HG03175 (cell line): ENCODE results near the gene RTL10.

Experiments
- ATAC-seq: cut with Tn5 transposase; IDR thresholded peaks from one replicate; pipeline ENCODE4 v1.9.1; 2021; ENCODE audit warnings: mild to moderate bottlenecking, moderate library complexity; ENCODE audit not compliant: unreplicated experiment

Gene RTL10

DNA sequence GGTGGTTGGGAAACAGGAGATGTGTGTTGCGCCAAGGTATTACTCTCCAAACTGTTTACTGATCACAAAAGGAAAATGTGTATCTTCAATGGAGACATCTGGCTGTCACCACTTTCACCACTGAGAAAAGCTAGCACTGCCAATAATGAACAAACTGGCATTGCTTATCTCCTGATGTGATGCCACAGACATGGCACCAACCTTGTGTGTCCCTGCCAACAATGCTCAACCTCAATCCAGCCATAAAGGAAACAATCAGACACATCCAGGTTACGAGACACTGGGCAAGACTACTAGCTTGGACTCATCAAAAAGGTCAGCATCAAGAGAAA is 28.1 kb downstream of the RTL10 start:
- no peak for ATAC-seq

DNA sequence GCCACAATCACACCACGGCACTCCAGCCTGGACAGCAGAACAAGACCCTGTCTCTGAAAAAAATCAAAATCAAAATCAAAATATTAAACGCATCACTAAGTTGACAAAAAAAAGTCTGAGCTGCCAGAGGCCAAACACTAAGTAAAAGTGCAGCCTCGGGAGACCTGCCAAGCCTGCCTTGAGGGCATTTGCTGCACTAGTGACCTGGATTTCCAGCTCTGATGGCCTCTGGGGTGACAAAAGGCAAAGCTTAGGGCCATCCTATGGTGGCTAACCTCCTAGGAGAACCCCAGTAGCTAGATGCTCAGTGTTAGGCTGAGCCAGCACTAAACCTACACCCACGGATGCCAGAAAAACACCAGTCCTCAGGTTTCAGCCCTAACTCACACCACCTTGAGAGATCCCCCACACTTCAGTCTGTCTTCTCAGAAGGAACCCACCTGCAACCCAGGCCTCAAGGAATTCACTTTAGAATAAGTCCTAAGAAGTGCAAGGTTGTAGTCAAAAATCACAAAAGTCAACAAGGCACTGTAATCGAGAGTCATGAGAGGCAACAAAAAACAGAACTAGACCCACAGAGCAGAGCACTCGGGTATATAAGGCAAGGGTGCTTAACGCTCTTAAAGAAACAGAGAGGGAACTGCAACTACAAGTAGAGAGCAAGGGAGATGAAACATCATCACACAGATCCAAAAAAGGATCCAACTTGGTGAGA is 28.6 kb downstream of the RTL10 start:
- ATAC-seq: no peak

DNA sequence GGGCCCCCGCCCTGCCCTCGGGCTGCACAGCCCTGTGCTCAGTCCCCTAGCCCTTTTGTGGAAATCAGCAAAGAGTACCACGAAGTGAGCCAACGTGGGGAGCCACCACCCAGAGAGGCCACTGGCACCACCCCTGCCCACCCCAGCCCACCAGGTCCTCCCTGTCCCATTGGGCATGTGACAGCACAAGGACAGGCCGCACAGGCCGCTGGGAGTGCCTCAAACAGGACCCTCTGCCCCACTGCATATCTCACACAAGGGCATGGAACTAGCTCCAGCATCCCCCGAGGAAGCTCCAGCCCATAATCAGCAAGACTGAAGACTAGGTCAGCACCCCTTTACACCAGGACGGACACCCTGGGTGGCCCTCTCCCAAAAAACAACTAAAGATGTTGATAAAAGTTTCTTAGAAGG is 29.7 kb downstream of the RTL10 start:
- no peak for ATAC-seq

DNA sequence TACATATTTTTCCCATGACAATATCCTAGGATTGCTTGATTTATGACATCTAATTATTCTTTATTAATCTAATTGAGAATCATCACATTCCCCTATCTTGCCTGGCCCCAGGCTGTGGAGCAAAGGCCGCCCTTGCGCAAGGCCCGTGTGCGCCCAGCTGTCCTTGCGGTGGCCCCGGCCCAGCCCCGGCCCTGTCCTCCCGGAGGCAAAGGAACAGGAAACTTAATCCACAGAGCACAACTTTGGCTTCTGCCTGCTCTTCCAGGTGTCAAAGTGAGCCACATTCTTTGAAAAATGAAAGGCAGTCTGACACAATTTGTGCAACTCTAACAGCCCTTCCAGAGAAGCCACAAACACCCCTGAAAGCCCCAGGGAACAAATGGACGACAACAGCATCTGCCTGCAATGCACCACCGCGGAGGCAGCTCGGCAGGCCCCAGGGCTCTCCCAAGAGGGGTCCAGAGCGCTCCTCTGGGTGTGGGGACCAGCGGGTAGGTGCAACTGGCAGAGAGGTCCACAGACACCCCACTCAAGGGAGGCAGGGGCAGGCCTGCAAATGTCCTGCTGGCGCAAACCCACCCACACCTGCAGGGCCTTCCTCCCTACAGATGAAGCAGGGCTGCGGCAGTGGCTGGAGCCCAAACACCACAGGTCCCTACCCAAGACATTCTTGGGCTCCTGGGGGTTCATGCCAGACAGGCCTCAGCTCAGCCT is 30.3 kb downstream of the RTL10 start:
- no peak for ATAC-seq

DNA sequence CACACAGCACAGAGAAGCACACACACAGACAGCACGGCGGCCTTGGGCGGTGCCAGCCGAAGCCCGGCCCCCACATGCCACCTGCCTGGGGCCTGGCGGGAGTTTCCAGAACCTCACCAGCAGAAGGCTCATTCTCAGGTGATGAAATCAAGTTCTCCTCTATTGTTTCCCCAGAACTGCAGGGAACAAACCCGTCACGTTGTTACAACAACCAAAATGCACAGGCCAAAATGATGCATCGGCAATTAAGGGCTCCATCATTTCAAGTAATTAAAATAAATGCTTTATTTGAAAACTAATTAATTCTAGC is 30.8 kb downstream of the RTL10 start:
- no peak for ATAC-seq

DNA sequence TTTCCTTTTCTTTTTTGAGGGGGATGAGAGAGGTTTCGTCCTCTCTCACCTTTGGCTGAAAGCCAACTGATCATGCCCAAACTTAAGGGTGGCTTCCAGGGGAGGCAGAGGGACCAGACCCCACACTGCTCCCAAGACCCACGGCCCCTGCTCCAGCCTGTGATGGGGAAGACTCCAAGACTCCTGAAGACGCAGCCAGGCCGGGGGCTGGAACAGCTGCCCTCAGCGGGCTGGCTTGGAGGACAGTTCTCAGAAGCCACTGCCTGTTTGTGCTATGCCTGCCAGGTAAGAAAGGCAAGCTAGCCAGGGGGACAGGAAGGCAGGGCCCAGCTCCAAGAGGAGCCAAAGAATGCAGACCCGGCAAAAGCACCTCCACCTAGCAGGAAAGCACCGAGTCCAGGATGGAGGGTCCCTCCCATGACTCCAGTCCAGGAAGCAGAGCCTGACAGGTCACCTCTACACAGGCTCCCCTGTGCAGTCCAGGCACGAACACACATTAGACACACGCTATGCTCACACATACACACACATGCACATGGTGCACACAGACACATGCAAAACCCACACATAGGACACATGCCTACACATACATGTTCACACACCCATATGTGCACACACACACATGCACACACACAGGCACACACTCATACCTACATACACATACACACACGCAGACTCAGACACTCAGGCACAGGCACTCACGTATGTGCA is 31.3 kb downstream of the RTL10 start:
- ATAC-seq: no peak

DNA sequence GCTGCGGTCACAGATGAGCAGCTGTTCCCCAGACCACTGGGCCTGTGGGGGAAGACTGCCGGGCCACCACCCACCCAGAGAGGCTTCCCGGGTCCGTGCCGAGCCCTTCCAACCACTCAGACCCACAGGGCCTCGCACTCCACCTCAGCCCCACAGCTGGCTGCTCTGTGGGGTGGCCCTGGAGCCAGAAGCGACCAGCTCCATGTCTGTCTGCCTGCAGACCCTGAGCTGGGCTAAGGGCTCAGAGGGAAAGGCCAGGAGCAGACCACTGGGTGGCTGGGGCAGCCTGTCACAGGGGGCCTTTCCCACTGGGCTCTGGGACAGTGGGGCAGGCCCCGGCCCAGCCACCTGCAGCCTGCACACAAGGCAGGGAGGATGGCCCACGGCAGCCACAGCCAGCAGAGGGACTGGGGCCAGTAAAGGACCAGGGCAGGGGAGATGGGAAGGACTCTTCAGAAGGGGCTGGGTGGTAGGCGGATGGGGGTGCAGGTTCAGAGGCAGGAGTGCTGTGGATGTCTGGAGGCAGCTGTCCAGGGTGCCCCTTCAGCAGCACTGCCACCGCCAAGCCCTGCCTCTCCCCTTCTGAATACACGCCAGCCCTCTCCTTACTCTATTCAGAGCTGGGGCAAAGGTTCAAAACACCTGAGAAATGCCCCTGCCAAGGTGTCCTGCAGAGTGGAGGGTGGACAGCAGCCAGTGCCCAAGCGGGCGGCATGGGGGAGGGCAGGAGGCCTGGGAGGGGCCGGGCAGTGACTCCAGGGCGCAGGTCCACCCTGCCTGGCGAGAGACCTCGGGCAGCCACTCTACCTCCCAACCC is 32.2 kb downstream of the RTL10 start:
- no peak for ATAC-seq

DNA sequence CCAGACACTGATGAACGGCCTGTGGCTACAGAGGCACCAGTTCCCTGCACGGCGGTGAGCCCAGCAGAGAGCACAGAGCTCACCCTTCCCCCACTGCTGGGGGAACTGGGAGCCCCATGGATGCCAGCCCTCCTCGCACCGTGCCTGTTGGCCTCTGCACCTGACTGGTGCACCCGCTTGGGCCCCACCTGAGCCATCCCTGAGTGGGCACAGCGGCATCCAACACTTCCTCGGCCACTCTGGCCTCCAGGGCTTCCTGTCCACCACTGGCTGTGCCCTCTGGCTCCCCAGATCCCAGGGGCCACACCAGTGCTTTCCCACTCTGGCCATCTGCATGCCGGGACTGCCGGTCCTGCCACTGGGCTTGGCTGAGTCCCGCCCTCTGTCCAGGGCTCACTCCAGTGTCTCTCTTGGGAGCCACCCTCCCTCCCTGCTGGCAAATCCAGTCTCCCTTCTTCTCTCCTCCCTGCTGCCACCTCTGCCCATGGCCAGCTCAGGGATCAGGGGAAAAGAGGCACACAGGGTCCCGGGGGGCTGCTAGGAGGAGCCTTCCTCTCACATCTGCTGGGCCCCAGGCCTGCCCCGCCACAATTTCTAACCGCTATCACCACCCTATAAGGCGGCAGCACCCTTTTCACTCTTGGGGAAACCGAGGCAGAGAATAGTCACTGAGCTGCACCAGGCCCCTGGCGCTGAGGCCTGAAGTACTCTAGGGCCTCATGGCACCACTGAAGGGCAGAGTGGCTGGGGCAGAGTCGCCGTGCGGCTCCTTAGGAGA is 33.0 kb downstream of the RTL10 start:
- no peak for ATAC-seq

DNA sequence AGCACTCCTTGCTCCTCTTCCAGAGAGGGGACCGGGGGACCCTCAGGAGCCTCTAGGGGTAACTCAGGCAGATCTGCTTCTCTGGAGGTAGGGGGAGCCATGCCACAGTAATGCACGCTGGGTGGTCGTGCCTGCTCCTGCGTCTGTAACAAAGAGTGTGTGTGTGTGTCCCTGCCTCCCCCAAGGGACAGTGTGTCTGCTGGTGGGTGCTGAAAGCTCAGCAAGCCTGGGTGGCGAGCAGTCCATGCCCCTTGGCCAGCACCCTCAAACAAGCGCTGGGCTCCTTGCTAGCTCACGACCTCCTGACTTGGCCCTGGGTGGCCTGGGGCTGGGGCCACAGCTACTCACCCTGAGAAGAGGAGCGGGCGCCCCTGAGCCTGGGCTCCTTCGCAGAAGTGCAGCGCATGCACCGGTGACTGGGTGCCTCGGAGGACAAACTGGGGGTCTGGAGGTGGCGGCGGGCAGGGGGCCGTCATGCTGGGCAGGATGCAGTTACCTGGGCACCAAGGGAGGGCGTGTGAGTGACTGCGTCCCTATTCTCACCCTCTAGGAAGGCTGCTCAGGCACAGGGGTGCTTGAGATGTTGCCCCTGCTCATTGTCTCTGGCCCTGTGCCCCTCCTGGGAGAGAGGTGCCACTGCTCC is 33.7 kb downstream of the RTL10 start:
- no peak for ATAC-seq

DNA sequence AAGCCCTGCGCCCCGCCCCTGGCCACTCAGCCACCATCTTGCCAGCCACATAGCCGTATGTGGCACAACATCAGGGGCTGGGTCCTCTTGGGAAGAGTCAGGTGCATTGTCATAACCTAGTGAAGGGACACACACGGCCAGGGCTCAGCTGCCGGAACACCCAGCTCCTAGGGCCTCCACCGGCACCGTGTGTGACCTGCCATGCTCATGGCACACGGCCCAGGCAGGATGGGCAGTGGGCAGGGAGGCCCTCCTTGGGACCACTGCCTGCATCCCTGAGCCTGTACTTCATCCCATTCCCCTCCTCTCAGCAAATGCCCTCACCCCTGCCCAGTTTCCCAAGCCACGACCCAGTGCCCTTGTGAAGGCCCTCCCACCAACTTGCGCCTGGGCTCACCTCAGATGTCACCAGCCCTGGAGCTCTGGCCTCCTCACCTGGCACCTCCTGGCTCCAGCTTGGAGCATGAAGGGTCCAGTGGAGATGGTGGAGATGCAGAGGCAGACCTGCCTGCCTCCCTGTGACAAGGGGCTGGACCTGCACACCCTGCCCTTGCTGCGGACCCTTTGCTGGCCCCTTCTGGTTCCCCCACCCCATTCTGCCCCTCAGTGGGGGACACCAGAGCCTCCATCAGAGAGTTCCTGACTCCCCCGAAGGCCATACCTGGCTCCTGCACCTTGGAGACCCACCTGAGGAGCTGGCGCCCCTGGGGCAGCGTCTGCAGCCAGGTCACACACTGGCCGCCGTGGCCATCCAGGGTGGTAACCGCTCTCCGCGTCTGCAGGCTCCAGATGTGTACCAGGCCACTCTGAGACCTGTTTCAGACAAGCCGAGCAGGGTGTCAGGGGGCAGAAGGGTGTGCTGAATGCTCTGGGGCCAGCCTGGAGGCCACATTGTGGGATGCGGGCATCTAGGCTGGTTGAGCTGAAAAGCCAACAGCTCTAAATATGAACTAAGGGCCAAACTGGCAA is 34.5 kb downstream of the RTL10 start:
- ATAC-seq: no peak

DNA sequence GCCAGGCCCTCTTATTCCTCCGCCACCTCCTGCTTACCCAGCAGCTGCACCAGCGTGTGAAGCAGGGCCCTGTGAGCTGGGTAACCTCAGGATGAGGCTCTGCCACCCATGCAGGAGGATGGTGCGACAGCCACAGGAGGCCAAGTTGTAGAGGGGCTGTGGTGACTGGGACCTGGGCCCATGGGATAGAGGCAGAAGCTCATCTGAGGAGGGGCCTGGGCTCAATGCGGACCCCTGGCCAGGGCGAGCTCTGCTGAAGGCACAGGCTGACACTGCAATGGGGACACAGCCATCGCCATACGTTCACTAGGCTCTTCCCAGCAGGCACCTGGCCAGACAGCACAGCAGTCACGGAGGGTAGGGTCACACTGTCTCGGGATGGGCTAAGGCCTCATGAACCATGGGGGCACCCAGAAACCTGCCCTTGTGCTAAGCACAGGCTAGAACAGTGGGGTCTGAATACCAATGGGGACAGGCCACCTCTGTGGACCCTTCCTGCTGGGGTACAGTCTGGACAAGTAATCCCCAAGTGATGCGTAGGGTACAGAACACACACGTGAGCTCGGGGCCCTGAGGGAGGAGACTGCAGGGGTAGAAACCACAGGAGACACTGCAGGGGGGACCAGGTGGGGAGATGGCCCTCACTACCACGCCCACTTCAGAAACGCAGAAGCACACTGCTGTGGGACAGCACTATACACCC is 35.3 kb downstream of the RTL10 start:
- no peak for ATAC-seq

DNA sequence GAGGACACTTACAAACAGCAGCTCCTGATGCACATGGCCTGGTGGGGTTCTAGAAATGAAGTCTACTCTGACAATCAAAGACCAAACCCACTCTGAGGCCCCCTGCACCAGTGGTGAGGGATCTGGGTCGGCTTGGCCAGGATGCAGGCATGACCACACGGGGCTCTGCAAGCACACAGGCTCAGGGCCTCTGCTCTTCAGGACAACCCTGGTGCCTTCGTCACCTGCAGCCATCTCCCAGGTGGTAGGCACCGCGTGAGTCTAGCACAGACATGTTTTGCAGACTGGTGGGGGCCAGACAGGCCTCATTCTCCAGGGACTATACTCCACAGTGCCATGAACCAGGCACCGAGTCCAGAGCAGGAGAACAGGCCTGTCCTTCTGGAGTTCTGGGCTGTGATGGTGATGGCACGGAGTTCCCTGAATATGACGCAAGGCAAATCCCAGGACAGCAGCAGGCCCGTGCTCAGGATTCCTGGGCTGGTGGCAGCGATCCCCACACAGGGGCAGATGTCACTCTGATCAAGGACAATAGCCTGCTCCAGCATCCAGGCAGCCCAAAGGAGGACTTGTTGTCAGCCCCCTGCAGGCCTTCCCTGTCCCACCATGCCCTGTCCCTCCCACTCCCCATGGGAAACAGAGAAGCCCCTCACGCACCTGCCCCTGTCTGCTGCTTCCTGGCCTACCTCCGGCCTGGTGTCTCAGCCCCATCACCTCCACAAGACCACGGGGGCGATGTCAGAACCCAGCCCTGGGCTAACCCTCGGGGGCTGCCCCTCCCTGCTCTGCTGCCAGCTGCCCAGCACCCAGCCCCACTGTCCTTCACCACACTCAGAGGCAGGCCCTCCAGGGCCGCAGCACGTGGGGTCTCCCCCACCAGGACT is 36.1 kb downstream of the RTL10 start:
- no peak for ATAC-seq

DNA sequence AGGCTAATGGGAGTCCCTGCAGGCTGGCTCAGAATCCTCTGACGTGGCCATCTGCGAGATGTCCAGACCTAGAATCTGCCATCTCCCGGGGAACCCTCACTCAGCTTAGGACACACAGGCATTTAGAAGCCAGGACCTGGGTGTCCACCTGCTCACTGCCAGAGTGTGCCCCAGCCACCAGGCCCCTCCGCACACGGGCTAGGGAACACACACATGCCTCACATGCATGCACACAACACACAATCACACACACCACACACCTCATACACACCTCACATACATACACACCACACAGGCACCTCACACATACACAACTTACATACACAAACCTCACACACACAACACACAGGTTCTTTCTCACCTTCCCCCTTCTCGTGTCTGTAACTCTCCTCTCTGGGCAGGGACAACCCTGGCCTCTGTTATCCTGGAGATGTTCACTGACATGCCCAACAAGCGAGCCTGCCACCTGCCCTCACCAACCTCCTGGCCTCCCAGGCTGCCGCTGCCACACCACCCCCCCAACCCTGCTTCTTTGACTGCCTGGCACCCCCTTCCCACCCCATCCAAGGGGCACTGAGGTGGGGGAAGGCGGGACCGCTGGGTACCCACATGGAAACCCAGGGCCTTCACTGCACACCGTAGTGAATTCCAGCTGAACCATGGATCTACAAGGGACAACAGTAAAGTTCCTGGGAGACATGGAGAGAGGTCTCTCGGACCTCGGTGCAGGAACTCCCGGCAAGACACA is 38.1 kb downstream of the RTL10 start:
- ATAC-seq: no peak

DNA sequence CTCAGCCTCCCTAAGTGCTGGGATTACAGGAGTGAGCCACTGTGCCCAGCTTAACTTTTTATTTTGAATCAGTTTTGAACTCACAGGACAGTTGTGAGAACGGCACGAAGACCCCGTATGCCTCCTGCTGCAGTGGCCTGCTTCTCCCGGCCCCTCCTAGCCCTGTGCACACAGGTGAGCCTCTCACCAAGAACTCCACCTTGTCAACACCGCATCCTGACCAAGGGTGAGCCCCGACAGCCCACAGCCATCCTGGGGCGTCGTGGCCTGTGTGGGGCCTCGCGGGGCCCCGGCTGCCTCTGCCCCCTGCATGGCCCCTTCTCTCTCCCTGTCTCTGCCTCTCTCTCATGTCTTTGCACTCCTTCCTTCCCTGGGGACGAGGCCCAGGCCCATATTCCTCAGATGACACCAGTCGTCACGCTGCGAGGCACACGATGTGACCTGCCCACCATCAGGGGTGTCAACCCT is 38.8 kb downstream of the RTL10 start:
- no peak for ATAC-seq

DNA sequence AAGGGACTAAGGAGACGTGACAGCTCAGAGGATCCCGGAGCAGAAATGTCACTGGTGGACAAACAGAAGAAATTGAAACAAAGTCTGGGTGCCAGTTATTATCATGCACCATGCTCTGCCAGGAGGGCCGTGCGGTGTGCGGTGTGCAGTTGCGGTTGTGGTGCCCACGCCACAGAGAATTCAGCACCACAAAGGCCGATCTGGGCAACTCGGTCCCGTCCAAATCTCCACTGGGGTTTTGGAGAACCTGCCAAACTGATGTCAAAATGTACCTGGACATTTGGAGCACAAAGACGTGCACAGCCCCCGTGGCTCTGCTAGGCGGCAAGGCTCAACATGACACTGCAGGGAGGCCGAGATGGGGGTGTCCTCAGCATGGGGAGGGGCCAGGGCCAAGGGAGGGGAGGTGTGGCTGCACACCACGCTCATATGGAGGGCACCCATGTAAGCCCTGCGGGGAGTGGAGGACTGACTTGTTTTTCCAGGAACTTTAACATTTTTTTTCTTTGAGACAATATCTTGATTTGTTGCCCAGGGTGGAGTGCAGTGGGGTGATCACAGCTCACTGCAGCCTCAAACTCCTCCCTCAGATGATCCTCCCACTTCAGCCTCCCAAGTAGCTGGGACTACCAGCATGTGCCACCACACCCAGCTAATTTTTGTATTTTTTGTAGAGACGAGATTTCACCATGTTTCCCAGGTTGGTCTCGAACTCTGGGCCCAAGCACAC is 39.4 kb downstream of the RTL10 start:
- ATAC-seq: no peak

DNA sequence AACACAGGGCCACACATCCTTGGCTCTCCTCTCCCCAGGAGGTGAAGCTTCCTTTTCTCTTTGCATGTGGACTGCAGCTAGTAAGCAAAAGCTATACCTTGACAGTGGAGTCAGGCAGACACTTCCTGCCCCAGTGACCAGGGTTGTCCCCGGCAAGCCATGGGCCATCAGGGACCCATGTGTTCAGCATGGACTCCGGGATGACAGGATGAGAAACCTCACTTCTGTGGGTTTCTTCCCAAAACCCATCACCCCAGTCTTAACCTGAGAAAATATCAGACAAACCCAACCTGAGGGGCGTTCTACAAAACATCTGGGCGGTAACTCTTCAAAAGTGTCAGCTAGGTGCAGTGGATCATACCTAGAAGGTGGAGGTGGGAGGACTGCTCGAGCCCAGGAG is 40.2 kb downstream of the RTL10 start:
- ATAC-seq: no peak
